NCI-H2081 (cell line): ENCODE data around the gene PTPRN2.

ENCODE experiments used
- DNase-seq, 2 experiments: peaks; one replicate each; lab custom pipeline; 2025; lab: John Stamatoyannopoulos, UW

The PTPRN2 gene

GRCh38 chr7:158094671-158095226 lies 492.9 kb downstream of the PTPRN2 start:
- no peak for DNase-seq

- DNase-seq, result no peak
These were observed 493.6 kb downstream of the PTPRN2 start for GRCh38 chr7:158094046-158094445.

- DNase-seq, result no peak
These were observed 494.3 kb downstream of the PTPRN2 start for GRCh38 chr7:158093156-158093796.

- no peak for DNase-seq
These were observed 500.4 kb downstream of the PTPRN2 start for GRCh38 chr7:158087196-158087595.

GRCh38 chr7:158085741-158086695 lies 501.6 kb downstream of the PTPRN2 start:
- peak in 1 of 2 experiments; percentile 12 for DNase-seq

GRCh38 chr7:158084555-158084954 lies 503.1 kb downstream of the PTPRN2 start:
- DNase-seq, result no peak

GRCh38 chr7:158083526-158084310 lies 503.9 kb downstream of the PTPRN2 start:
- no peak for DNase-seq

- no peak for DNase-seq
These were observed 504.9 kb downstream of the PTPRN2 start for GRCh38 chr7:158082761-158083160.

- no peak for DNase-seq
These were observed 506.7 kb downstream of the PTPRN2 start for GRCh38 chr7:158080899-158081445.

- peak; percentile 63 to 90 for DNase-seq
These were observed 509.4 kb downstream of the PTPRN2 start for GRCh38 chr7:158077934-158078910.

- DNase-seq, result peak in 1 of 2 experiments; percentile 36
These were observed 510.3 kb downstream of the PTPRN2 start for GRCh38 chr7:158077151-158077840.

GRCh38 chr7:158076656-158077055 lies 511.0 kb downstream of the PTPRN2 start:
- no peak for DNase-seq

GRCh38 chr7:158076215-158076614 lies 511.4 kb downstream of the PTPRN2 start:
- no peak for DNase-seq

GRCh38 chr7:158075633-158076001 lies 512.0 kb downstream of the PTPRN2 start:
- peak; percentile 6 to 49 for DNase-seq

- DNase-seq, result peak; percentile 89 to 98
These were observed 512.6 kb downstream of the PTPRN2 start for GRCh38 chr7:158074896-158075632.

GRCh38 chr7:158073845-158074840 lies 513.5 kb downstream of the PTPRN2 start:
- DNase-seq, result peak in 1 of 2 experiments; percentile 57

- DNase-seq, result no peak
These were observed 514.5 kb downstream of the PTPRN2 start for GRCh38 chr7:158072991-158073730.
